ENCODE data around the gene MRPL53. TPM values are rescaled to one million over a fixed set of nuclear protein-coding genes. Genes with fewer than 3 reads are reported as not detected.

Gene MRPL53
- polyA plus RNA-seq, 3 donors = 52.0 to 74.4 (median 62.3) TPM

DNA sequence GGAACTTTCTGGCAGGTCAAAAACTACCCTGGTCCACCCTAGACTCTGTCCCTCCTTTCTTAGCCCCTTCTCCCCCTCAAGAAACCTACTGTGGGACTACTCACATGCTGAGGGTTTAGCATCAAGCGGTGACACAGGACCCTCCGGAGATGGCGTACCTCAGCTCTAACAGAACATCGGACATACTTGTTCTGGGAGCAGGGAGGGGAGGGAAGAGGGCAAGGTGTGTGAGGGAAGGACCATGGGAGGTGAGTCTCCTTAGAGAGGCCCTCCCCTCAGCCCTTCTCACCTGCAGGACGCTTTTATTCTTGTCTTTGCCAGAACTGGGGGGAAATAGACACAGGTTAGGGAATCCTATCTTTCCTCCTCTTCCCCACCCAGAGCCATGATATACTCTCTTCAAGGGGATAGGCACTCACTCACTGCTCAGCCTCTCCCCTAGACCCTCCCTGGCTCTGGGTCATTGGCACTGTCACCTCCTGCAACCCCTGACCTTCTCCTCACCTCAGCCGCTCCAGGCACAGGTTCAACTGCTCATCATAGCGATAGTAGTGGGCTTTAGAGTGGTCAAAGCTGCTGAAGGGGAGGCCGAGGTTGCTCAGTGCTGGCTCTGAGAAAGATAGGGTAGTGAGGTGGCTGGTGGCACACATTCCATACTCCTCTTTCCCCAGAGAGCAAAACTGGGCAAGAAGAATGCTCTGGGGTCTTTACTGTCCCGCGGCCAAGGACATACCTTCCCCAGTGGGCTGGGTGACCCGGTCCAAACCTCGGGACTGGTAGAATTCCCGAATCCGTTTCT is 33.2 kb upstream of the MRPL53 start:
- no peak for DNase-seq

GRCh38 chr2:74504591-74504990 is 32.1 kb upstream of the MRPL53 start:
- DNase-seq = no peak

GRCh38 chr2:74503506-74504475 is 31.3 kb upstream of the MRPL53 start:
- no peak for DNase-seq

- DNase-seq = no peak
Observed at GRCh38 chr2:74502720-74503505, 30.4 kb upstream of the MRPL53 start.

GRCh38 chr2:74502147-74502719 is 29.8 kb upstream of the MRPL53 start:
- no peak for DNase-seq

- no peak for DNase-seq
Observed at GRCh38 chr2:74501335-74502071, 29.0 kb upstream of the MRPL53 start.

- DNase-seq = no peak
Observed at GRCh38 chr2:74500578-74500946, 28.1 kb upstream of the MRPL53 start.

GRCh38 chr2:74499940-74500577 is 27.6 kb upstream of the MRPL53 start:
- DNase-seq = no peak

- DNase-seq = no peak
Observed at GRCh38 chr2:74499267-74499939, 26.9 kb upstream of the MRPL53 start, which contains the start of gene LBX2. TSS of gene LBX2 (minus strand) at chr2:74499603. CDS start at chr2:74499537, 66 bp downstream.

DNA sequence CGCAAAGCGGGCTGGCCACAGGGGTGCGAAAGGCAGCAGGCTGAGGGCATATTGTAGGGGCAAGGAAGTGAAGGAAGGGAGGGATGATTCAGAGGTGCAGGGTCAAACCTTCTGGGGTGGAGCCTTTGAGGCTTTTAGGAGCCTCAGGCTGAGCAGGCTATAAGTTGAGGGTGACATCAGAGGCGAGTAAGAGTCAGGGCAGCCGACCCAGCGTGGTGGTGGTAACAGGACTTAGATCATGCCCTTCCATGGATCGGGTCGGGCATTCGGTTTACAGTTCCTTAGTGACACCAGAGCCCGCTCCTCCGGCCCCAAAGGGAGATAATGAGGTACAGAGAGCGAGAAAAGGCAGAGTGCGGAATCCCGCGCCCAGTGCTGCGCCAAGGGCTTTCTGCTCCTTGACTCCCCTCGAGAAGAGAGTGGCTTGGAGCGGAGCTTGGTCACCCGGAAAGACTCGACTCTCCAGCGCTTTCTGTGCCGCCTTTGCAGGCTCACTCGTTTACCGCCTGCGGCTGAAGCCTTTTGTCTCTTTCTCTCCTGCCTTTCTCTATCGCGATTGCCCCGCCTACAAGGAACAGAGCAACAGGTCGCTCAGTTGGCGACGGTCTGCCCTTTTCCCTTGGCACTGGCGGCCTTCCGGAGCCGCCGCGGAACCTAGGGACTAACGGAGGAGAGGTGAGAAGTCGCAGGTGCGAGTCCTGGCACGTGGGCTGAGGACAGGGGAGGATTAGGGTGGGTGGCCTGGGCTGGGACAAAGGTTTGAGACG is 26.2 kb upstream of the MRPL53 start:
- DNase-seq = no peak

DNA sequence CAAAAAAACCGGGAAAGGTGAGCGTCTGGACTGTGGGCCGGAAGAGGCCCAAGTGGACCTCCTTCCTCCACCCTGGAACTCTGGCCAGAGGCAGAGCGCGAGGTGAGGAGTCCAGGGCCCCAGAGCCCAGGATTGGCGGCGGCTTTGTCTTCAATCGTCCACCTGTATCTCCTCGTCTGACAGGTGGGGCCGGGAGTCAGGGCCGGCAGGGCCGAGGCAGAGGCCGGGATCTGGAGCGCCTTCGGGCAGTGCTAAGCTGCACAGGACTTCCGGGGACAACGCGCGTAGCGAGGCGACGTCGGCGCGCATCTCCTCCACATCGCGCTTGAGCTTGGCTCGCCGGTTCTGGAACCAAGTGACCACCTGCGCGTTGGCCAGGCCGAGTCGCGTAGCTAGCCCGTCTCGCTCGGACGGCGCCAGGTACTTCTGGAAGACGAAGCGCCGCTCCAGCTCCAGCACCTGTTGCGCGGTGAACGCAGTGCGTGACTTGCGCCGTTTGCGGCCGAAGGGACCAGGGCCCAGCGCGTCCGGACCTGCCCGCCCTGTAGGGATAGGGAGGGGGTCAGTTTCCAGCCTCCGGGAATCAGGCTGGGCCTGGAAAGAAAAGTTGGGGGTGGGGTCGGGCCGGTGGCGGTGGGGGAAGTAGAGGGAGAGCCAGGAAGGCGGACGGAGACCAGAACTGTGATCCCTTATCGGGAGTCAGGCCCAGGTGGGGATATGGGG is 25.5 kb upstream of the MRPL53 start:
- DNase-seq = no peak

- no peak for DNase-seq
Observed at GRCh38 chr2:74496997-74497776, 24.7 kb upstream of the MRPL53 start.

DNA sequence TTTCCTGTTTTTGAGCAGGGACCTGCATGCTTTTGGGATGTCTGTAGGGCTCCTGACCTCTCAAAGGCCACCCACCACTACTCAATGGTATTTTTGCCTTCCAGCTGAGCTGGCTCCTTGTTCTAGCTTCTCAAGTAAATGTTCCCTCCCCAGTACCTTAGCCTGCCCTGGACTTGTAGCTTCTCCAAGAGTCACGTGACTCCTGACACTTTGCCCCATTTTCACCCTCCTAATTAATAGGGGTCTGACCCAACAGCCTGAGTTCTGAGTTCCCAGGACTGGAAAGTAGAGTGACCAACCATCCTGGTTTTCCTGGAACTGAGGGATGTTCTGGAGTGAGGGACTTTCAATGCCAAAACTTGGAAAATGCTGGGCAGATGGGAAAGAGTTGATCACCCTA is 23.0 kb upstream of the MRPL53 start:
- no peak for DNase-seq

- no peak for DNase-seq
Observed at GRCh38 chr2:74493546-74493945, 21.1 kb upstream of the MRPL53 start.

DNA sequence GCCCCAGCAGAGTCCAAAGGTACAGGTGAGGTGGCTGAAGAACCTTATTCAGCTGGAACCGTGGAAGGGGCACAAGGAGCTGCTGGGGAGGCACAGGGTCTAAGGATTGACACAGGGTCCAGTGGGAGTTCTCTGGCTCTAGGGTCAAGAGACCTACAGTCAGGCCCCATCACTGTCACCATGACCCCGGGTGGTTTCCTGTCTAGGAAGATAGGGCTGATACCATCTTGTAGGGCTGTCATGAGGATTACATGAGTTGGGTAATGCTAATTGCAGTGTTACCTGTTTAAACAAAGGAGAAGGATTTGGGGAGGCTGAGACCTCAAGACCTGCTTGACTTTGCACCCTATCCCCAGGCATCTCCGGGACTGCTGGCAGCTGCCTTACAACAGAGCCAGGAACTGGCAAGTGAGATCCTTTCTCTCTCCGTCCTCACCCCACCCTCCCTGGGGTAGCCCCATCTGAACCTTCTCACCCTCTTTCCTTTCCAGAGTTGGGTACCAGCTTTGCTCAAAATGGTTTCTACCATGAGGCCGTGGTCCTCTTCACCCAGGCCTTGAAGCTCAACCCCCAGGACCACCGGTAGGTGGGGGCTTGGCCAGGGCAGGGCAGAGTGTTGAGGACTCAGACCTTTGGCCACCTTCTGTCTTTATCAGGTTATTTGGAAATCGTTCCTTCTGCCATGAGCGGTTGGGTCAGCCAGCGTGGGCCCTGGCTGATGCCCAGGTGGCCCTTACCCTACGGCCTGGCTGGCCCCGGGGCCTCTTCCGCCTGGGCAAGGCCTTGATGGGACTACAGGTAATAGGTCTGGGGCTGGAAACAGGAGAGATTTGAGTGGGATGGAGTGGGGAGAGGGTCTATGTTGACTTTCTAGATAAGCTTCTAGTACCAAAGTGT is 19.4 kb upstream of the MRPL53 start:
- DNase-seq = no peak

DNA sequence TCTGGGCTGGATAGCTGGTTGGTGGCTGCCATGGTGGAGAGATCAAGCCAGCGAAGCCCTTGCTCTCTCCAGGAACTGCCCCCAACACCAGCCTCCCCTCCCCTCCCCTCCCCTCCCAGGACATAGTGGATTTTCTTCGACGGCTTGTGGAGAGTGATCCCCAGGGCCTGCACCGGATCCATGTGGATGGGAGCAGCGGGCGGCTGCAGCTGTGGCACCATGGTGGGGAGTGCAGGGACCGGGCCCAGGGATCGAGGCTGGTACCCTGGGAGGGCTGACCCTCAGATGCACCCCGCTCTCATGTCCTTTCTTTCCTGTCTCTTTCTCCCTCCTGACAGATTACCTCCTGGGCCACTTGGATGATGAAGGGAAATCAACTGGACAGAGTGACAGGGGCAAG is 17.4 kb upstream of the MRPL53 start:
- no peak for DNase-seq

Measured in renal pelvis (tissue), 4 donors.